GM12892 (cell line): ENCODE data around the gene PCSK7.

Experiments used
- POLR2A ChIP-seq: IDR thresholded peaks from 2 replicates; pipeline ENCODE4 v1.6.1; 2011; ENCODE audit warnings: low read depth, low read length, control low read depth
- POLR2AphosphoS5 ChIP-seq: IDR thresholded peaks from 2 replicates; pipeline ENCODE4 v1.6.1; 2011; ENCODE audit warnings: low read depth, low read length, control low read depth
- TAF1 ChIP-seq: IDR thresholded peaks from 2 replicates; pipeline ENCODE4 v1.6.1; 2011; ENCODE audit warnings: low read depth, mild to moderate bottlenecking, control low read depth, low read length, borderline replicate concordance

DNA sequence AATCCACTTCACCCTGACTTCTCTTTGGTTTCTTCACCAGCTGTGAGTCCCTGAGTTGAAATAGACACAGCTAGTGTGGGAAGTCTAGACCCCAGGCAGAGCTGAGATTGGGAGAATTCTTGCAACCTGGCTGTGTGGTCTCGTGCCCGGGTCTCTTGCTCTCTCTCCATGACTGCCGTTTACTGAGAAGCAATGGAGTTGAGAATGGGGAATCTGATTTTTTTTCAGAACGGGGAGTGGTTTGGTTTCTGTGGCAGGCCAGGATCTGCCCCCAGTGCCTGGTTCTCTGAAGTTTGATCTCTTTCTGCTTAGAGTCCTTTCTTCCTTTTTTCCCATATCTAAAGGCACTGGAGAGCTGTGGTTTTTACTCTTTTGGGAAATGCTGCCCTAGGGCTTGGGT is 51.9 kb downstream of the PCSK7 start:
- no peak for TF ChIP-seq POLR2A
- TF ChIP-seq POLR2AphosphoS5, result no peak
- TF ChIP-seq TAF1, result no peak
